SK-N-MC (cell line): ENCODE results near the gene HOXA9.

ENCODE experiments used
- EZH2 ChIP-seq: fragments of 200-600 bp; sonication (generic); IDR thresholded peaks from one replicate; pipeline ENCODE4 v1.6.1; 2017; ENCODE audit warnings: antibody characterized with exemption
- FOXP2 ChIP-seq: optimal IDR thresholded peaks from 2 replicates; pipeline ENCODE3; 2011; ENCODE audit warnings: mild to moderate bottlenecking, moderate library complexity; ENCODE audit not compliant: insufficient read depth; ENCODE audit errors: extremely low read length, control extremely low read depth
- POLR2AphosphoS5 ChIP-seq: IDR thresholded peaks from 2 replicates; pipeline ENCODE4 v1.6.1; 2012; ENCODE audit warnings: mild to moderate bottlenecking, low read depth, low read length, borderline replicate concordance

- TF ChIP-seq POLR2AphosphoS5 (no peak), EZH2 (no peak), FOXP2 (no peak)
Observed at GRCh38 chr7:27132978-27133377, 32.4 kb downstream of the HOXA9 start.
